Activated CD8-positive, alpha-beta memory T cell treated with anti-CD3 and anti-CD28 coated beads for 1 hour (primary cell): ENCODE results near the gene PDSS2.
"Not testable (repeated sequence)": the region's sequence is repeated elsewhere in the genome, so short reads cannot be mapped to it uniquely, and the experiment has no call there.

Experiments used
- DNase-seq, 2 donors: peaks; one replicate each; pipeline ENCODE4 v3.0.0-alpha.2; 2020; ENCODE audit warnings: low read depth in 1 of 2; ENCODE audit errors: extremely low read depth in 1 of 2

PDSS2 gene

DNA sequence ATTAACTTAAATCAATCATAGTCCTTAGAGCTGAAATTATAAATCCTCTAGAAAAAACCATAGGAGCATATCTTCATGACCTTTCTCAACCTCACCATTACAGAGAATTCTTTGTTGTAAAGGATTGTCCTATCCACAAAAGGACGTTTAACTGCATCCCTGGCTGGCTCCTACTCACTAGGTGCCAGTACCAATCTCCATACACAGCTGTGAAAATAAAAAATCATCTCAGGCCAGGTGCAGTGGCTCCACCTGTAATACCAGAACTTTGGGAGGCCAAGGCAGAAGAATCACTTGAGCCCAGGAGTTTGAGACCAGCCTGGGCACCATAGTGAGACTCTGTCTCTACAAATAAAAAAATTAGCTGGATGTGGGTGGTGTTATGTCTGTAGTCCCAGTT, 89.9 kb downstream of the PDSS2 start:
- DNase-seq = no peak

DNA sequence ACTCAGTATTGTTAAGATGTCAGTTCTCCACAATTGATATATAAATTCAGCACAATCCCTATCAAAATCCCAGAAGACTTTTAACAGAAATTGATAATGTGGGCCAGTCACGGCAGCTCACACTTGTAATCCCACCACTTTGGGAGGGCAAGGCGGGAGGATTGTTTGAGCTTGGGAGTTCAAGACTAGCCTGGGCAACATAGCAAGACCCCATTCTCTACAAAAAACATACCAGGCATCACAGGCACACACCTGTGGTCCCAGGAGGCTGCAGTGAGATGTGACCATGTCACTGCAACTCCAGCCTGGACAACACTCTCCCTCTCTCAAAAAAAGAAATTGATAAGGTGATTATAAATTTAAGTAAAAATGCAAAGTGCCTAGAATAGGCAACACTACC, 90.9 kb downstream of the PDSS2 start:
- no peak for DNase-seq

DNA sequence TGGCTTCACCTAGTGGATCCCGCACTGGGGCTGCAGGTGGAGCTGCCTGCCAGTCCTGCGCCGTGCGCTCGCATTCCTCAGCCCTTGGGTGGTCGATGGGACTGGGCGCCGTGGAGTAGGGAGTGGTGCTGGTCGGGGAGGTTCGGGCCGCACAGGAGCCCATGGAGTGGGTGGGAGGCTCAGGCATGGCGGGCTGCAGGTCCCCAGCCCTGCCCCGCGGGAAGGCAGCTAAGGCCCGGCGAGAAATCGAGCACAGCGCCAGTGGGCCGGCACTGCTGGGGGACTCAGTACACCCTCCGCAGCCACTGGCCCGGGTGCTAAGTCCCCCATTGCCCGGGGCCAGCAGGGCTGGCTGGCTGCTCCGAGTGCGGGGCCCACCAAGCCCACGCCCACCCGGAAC, 95.2 kb downstream of the PDSS2 start:
- DNase-seq = not testable (repeated sequence)

- DNase-seq = no peak
Measured at GRCh38 chr6:107361753-107362604, 97.4 kb downstream of the PDSS2 start.

GRCh38 chr6:107360476-107360875, 98.9 kb downstream of the PDSS2 start:
- no peak for DNase-seq

GRCh38 chr6:107357842-107358241, 101.5 kb downstream of the PDSS2 start:
- DNase-seq = no peak

DNA sequence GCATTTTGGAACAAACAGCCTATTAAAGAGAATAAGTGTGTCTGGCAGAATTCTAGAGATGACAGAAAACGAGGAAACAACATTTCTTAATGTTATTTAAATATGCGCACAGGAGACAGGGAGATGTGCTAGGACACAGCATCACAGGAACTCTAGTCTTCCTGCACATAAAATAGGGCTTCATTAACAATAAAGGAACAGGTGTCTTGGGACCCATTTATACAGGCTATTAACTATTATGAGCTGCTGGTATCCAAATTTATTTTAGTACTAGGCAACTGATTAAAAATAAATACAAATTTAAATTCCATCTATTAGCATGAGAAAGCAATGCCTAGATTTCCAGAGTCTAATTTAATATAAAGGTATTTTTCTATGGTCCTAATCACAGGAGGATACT, 102.3 kb downstream of the PDSS2 start:
- DNase-seq = no peak

DNA sequence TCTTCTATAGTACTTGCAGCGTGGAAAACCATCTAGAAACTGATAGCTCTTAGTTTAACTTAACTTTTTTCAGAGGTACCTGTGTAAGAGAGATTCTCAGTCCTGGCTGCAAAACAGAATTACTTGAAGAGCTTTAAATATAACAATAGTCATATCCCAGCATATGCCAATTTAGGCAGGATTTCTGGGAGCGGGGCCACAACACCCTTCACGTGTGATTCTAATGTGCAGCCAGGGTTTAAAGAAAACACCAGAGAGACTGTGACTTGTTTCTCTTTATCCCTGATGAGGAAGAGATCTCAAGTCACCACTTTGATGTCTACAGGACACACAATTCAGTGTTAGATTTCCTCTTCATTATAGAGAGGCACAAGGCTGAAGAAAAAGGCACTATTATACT, 103.7 kb downstream of the PDSS2 start:
- DNase-seq = no peak

GRCh38 chr6:107354451-107354850, 104.9 kb downstream of the PDSS2 start:
- no peak for DNase-seq

DNA sequence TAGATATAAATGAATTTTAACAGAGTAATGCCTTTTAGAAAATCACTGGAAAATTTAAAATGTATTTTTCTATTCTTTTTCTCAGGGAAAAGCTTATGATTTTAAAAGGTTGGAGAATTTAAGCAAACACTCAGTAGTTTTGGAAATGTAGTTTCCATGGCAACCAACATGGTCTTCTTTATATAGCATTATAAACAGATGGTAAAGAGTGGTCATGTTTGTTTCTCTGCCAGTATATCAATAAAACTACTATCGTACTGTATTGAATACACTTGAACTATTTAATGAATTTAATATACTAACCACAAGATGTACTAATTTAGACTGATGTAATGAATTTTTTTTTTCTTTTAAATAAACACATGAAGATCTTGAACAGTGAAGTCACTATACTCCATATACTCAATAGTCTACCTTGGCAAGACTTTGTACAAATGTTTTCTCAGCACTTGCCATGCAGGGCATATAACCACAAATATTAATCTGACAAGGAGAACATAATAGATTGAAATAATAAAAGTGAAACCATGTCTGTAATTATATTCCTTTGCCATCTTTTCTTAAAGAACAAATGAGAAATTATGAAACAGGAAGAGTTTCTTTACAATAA, 105.5 kb downstream of the PDSS2 start:
- no peak for DNase-seq

- no peak for DNase-seq
Measured at GRCh38 chr6:107348224-107348623, 111.1 kb downstream of the PDSS2 start.

GRCh38 chr6:107345393-107345792, 114.0 kb downstream of the PDSS2 start:
- DNase-seq = no peak

GRCh38 chr6:107344981-107345380, 114.4 kb downstream of the PDSS2 start:
- DNase-seq = no peak

- no peak for DNase-seq
Measured at GRCh38 chr6:107344383-107344782, 115.0 kb downstream of the PDSS2 start.

GRCh38 chr6:107342144-107342543, 117.2 kb downstream of the PDSS2 start:
- DNase-seq = no peak

GRCh38 chr6:107340881-107341280, 118.5 kb downstream of the PDSS2 start:
- DNase-seq = no peak

- no peak for DNase-seq
Measured at GRCh38 chr6:107337191-107337741, 122.1 kb downstream of the PDSS2 start.

DNA sequence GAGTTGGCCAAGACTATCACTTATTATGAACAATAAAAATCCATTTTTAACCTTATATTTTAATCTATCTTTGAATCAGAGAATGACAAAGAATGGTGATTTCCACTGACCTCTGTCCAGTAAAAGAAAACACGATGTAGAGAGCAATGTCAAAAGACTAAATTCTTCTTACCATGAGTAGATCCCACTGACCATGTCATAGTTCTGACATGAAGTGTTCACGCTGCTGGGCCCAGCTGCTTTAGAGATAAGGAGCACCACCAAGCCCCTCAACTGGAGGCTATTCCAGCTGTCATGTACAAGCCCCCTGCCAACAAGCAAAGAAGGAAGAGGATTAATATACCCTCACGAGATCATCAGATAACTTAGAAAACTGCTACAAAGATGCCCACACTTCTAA, 125.3 kb downstream of the PDSS2 start:
- DNase-seq = no peak

GRCh38 chr6:107333491-107333890, 125.9 kb downstream of the PDSS2 start:
- no peak for DNase-seq

- no peak for DNase-seq
Measured at GRCh38 chr6:107331409-107332386, 127.7 kb downstream of the PDSS2 start.

DNA sequence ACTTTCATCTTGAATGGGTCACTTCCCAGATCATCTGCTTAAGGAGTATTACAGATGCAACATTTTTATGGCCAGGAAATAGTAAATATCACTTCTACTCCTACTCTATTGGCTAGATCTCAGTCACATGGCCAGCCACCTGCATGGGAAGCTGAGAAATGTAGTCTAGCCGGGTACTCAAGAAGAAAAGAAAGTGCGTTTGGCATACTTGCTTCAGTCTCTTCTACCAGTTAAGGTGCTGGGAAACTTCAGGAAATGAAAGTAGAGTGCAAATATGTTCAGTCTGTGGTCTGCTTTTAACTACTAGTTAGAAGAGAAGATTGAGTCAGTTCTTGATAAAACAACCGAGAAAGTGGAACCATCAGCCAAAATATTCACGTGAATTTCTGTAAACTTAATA, 129.2 kb downstream of the PDSS2 start:
- no peak for DNase-seq
